Forelimb muscle (tissue), 1 donor: ENCODE measurements around the gene CALD1. TPM values are rescaled to one million over a fixed set of nuclear protein-coding genes. Genes with fewer than 3 reads are reported as not detected.

Source experiments
- DNase-seq: peaks from one replicate; pipeline ENCODE4 v3.0.0-alpha.2; 2013; ENCODE audit warnings: low read depth
- polyA plus RNA-seq: library from polyadenylated mRNA; unstranded; fragments of 120-200 nt; gene quantifications from one replicate; pipeline ENCODE4 v1.2.1, GENCODE V29; 2013; ENCODE audit not compliant: insufficient read length

Gene CALD1
- polyA plus RNA-seq, 1 donor = 98.8 TPM

GRCh38 chr7:134926396-134926795 lies 147.0 kb downstream of the CALD1 start:
- DNase-seq = no peak

DNA sequence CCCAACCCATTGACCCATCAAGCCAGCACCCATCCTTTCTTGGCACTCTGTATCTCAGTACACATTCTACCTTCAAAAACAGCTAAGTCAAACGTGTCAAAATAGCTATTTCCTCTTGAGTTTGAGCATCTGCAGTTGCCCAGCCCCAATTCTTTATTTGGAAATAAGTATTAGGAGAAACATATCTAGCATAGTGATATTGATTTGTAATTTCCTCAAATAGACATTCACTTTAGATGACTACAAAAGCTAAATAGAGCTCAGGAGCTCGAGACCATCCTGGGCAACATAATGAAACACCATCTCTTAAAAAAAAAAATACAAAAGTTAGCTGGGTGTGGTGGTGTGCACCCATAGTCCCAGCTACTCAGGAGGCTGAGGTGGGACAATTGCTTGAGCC lies 147.6 kb downstream of the CALD1 start:
- DNase-seq = no peak

- no peak for DNase-seq
Measured at GRCh38 chr7:134927723-134928122, 148.3 kb downstream of the CALD1 start.

- no peak for DNase-seq
Measured at GRCh38 chr7:134928554-134928953, 149.1 kb downstream of the CALD1 start.

- DNase-seq = no peak
Measured at GRCh38 chr7:134931487-134931886, 152.1 kb downstream of the CALD1 start.

DNA sequence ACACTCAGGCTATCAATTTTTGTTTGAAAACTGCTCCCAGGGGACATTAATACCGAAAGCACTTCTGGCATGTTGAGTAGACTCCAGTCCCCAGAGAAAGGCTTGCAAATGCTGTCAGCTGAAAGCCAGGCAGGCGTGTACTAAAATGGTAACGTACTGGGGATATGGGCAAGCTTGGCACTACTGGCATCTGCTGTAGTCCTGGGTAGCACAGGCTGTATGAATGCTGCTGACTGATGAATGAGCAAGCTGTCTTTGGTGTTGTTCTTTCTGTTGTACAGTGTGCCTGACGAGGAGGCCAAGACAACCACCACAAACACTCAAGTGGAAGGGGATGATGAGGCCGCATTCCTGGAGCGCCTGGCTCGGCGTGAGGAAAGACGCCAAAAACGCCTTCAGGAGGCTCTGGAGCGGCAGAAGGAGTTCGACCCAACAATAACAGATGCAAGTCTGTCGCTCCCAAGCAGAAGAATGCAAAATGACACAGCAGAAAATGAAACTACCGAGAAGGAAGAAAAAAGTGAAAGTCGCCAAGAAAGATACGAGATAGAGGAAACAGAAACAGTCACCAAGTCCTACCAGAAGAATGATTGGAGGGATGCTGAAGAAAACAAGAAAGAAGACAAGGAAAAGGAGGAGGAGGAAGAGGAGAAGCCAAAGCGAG lies 153.4 kb downstream of the CALD1 start:
- DNase-seq = no peak

GRCh38 chr7:134933460-134934068 lies 154.1 kb downstream of the CALD1 start:
- no peak for DNase-seq

- no peak for DNase-seq
Measured at GRCh38 chr7:134935701-134936100, 156.3 kb downstream of the CALD1 start.

- DNase-seq = no peak
Measured at GRCh38 chr7:134936893-134937510, 157.6 kb downstream of the CALD1 start.

- no peak for DNase-seq
Measured at GRCh38 chr7:134938141-134938540, 158.7 kb downstream of the CALD1 start.

GRCh38 chr7:134939136-134939535 lies 159.7 kb downstream of the CALD1 start:
- DNase-seq = no peak

GRCh38 chr7:134940729-134941128 lies 161.3 kb downstream of the CALD1 start:
- no peak for DNase-seq

- no peak for DNase-seq
Measured at GRCh38 chr7:134941185-134941900, 161.9 kb downstream of the CALD1 start.

GRCh38 chr7:134941952-134942351 lies 162.5 kb downstream of the CALD1 start:
- no peak for DNase-seq

DNA sequence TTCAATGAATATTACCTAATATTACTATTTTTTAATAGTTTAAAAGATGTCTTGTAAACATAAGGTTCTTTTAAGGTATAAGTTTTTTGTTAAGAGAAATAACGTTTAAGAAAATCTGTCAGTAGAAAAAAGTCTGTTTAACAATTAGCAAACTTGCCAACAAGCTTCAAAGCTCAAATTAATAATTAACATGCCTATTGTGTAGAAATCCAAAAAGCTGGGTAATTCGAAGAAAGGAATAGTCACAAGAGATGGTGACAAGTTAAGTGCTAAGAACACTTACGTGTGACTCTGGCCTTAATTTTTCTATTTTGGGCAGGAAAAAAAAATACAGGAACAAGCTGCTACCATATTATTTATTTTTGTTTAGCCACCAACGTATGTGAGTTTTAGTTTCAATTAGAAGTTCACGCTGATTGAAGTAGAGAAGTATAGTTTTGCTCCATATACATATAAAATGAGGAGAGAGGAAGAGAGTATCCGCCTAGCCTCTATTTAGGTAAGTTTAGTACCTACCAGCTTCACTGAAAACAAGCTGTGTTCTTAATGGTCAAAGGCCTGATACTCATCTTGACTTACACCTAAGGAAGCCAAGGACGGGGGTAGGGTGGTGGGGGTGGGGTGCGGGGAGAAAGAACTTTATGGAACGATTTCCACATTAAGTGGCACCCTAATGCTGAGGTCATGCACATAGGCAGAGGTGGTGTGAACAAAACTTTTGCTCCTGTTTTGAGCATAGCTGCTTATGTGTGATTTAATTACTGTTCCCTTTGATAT lies 163.4 kb downstream of the CALD1 start:
- no peak for DNase-seq

DNA sequence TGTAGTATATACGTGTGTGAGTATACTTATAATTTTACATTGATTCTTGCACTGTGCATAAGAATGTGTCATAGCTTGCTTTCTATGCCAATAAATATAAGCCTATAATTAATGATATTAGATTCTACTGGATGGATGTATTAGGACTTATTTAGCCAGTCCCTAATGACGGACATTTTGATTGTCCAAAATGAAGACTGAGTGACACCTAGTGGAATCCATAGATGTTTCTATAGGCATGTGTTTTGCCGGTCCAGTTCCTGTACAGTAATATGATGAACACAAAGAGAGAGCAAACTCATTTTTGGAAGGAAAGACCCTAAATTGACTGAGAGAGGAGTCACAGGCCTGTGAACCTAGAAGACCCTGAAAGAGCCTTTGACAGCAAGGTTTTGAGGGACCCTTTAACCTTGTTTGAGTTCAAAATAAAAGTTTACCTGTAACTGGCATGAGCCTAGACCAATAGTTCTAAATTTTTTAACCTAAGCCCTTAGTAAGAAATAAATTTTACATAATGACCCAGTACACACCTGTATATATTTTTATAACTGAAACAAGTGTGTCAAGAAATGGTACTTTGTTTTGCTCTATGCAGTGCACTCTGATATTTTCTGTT lies 164.5 kb downstream of the CALD1 start:
- DNase-seq = no peak

GRCh38 chr7:134945691-134946090 lies 166.3 kb downstream of the CALD1 start:
- DNase-seq = no peak

DNA sequence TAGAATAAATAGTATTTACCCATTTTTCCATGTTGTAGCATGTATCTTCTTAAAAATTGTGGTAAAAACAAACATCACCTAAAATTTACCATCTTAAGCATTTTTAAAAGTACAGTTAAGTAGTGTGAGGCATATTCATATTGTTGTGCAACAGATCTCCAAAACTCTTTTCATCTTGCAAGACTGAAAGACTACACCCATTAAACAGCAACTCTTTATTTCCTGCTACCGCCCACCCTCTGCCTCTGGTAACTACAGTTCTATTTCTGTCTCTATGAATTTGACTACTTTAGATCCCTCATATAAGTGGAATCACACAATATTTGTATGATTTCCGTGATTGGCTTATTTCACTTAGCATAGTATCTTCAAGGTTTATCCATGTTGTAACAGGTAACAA lies 166.8 kb downstream of the CALD1 start:
- DNase-seq = no peak

GRCh38 chr7:134947329-134947728 lies 167.9 kb downstream of the CALD1 start:
- no peak for DNase-seq

- DNase-seq = no peak
Measured at GRCh38 chr7:134947831-134948230, 168.4 kb downstream of the CALD1 start.

- DNase-seq = no peak
Measured at GRCh38 chr7:134948246-134948645, 168.8 kb downstream of the CALD1 start.
